Mesothelial cell of epicardium (in vitro differentiated cells): ENCODE results near the gene SLC36A4. TPM values are rescaled to one million over a fixed set of nuclear protein-coding genes. Genes with fewer than 3 reads are reported as not detected.

Experiments
- DNase-seq, 2 experiments: peaks; one replicate each; pipeline ENCODE4 v3.0.0; 2021; ENCODE audit warnings: low spot score in 2 of 2; ENCODE audit not compliant: unreplicated experiment in 2 of 2
- H3K27ac Mint-ChIP-seq: 2 replicates; pipeline ENCODE4 v1.8.0; 2021; ENCODE audit warnings: mixed read lengths
- H3K27me3 Mint-ChIP-seq: 2 replicates; pipeline ENCODE4 v1.8.0; 2021; ENCODE audit warnings: low read depth, mixed read lengths
- H3K36me3 Mint-ChIP-seq: 2 replicates; pipeline ENCODE4 v1.8.0; 2021; ENCODE audit warnings: mixed read lengths
- H3K4me1 Mint-ChIP-seq: 2 replicates; pipeline ENCODE4 v1.8.0; 2021; ENCODE audit warnings: mixed read lengths
- H3K4me3 Mint-ChIP-seq: 2 replicates; pipeline ENCODE4 v1.8.0; 2021; ENCODE audit warnings: mild to moderate bottlenecking, moderate library complexity, mixed read lengths
- H3K9me3 Mint-ChIP-seq: 2 replicates; pipeline ENCODE4 v1.8.0; 2021; ENCODE audit warnings: mixed read lengths
- CTCF ChIP-seq: fragments of 200-600 bp; sonication (generic); IDR thresholded peaks from one replicate; pipeline ENCODE4 v1.5.0; 2021; ENCODE audit warnings: antibody characterized with exemption; ENCODE audit not compliant: unreplicated experiment
- total RNA-seq: library from RNA; stranded (reverse); gene quantifications from 3 replicates; pipeline ENCODE4 v1.2.1, GENCODE V29; 2021

The SLC36A4 gene
- total RNA-seq, 1 donor from 2014 or later, result 25.3 TPM

GRCh38 chr11:93100211-93100610 lies 97.6 kb downstream of the SLC36A4 start:
- Mint-ChIP-seq H3K36me3 (peaks cover 2% of the 10 kb centered on the region), H3K4me1 (no peaks in the 10 kb centered on the region), H3K4me3 (no peak overlapping the region), H3K27ac (no peak overlapping the region), H3K9me3 (peaks cover 29% of the 10 kb centered on the region), H3K27me3 (no peaks in the 10 kb centered on the region)
- no peak for TF ChIP-seq CTCF
- no peak for DNase-seq

- no peak overlapping the region for H3K27ac Mint-ChIP-seq
Observed at GRCh38 chr11:93099806-93100205, 98.0 kb downstream of the SLC36A4 start.

More at GRCh38 chr11:93099806-93100205, 98.0 kb downstream of the SLC36A4 start:
- Mint-ChIP-seq H3K4me1 (no peaks in the 10 kb centered on the region), H3K9me3 (peaks cover 33% of the 10 kb centered on the region), H3K27me3 (no peaks in the 10 kb centered on the region), H3K36me3 (peaks cover 6% of the 10 kb centered on the region), H3K4me3 (no peak overlapping the region)
- no peak for DNase-seq
- TF ChIP-seq CTCF, result no peak

Other genes with a start within 250 kb of the SLC36A4 start
- not detected in 3 replicates for gene MTNR1B, start 228.3 kb downstream of the SLC36A4 start, total RNA-seq
- gene DEUP1, start 132.8 kb upstream of the SLC36A4 start, total RNA-seq, result 0.66 to 1.2 TPM (median 1.2 TPM) in 3 replicates